Midbrain (tissue), 1 donor: ENCODE results near the gene MAST4.

ENCODE experiments used
- DNase-seq: peaks from one replicate; lab custom pipeline; 2025; lab: John Stamatoyannopoulos, UW

The MAST4 gene

DNA sequence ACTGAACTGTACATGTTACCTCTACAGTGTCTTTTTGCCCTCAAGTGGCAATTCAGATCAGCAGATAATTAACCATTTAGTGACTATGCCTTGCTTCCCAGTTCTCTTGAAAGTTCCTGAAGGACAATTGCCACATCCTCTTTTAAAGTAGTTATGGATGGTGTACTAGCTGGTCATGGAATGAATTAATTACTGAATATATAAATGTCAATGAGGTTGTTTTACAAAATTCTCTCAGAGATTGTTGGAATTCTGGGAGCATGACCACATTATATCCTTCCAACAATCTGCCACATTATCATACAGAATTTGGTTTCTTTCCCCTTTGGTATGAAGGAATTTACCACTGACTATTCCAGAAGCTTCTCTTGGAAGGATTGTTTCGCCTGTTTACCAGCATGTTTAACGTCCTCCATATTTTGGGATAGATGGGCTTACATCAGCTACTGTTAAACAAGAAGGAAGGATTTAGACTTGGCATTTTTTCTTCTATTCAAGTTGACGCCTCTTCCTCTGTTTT is 424.0 kb downstream of the MAST4 start:
- no peak for DNase-seq

DNA sequence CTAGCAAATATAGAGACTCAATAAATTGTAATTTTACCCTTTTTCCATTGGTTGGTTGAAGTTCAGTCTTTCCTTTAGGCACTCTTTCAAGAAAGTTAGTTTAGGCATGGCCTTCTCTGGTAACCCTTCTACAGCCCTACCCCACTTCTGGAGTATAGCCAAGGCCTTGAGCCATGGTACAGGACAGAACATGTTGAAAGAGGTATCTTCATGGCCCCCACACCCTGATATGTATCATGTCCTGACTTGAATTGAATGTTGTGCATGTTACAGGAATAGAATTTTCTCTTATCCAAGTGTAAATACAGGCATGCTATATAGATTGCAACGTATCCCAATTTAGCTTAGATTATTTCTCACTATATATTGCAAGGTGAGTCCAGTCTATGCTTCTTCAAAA is 424.8 kb downstream of the MAST4 start:
- DNase-seq: no peak

DNA sequence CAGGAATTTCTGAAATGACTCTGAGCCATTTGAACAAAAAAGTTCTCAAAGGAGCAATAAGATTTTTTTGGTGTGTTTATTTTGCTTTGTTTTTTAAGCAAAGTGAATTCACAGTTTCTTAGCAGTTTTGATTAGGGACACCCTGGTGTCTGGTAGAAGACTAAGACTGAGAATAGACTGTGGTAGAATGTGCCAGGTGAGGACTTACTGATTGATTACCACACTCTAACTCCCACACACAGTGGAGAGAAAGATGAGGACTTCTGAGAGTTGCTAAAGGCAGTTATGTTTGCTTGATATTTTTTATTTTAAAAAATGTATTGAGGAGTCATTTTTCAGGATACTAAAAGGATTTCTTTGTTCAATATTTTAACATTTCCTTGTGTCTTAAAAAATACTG is 425.3 kb downstream of the MAST4 start:
- DNase-seq: no peak

DNA sequence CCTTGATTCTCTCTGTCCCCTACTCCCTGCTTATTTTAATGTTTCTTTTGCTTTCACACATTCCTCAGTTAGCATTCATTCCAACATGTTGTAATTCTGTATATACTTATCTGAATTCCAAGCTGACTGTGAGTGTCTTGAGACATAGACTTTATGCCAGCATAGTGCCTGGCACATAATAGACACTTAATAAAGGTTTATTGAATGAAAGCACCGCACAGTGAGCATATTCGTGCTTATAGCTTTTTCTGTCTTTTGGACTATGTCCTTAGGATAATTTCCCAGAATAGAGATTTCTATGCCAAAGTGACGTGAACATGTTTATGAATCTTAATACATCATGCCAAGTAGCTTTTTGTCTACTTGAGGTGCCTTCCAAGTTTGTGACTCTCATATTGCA is 425.8 kb downstream of the MAST4 start:
- no peak for DNase-seq

DNA sequence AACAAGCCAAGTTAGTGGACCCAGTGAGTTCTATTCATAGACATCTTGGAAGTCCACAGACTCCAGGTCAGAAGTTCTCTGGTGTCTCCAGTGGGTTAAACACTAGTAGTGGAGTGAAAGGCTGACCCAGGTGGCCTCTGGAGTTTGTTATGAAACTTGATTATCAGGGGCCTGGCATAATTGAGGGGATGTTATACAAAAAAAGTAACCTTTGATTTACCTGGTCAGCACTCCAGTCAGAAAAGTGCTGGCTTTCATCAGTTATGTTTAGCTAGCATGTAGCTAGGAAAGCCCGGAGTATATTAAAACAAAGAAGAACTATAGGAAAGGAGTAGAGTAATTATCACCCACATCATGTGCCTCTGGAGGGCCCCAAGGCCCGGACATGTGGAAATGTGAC is 429.3 kb downstream of the MAST4 start:
- no peak for DNase-seq

DNA sequence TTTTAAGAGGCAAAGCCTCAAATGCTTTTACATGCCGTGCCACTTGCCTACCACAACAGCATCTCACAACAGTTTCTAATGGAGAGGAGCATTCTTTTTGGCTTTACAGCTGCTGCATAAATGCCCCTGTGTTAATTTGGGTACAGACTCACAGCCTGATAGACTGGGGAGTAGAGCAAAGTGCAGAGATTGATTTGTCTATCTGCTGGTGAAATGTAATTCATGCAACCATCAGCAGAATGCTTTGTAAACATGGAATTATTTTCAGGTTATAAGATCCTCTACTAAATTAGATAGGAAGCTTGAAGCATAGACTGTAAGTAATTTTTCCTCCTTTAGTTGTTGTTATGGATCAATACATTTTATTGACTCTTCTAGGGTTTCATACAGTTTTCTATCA is 430.1 kb downstream of the MAST4 start:
- DNase-seq: no peak

DNA sequence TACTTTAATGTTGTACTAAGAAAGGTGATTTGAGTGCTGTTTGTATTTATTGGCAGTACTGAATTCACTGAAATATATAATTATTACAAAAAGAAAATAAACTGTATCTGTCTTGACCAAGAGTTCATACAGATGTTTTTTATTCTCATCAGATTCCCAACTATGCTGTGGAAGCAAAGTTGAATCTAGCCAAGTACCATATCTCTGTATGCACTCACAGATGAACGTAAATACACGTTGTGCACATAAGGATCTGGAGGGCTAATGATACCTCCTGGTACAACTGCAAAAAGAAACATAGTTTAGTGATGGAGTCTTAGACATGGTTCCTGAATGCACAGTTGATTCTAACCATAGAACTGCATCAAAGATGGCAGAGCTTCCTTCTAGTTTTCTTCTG is 431.0 kb downstream of the MAST4 start:
- DNase-seq: no peak

DNA sequence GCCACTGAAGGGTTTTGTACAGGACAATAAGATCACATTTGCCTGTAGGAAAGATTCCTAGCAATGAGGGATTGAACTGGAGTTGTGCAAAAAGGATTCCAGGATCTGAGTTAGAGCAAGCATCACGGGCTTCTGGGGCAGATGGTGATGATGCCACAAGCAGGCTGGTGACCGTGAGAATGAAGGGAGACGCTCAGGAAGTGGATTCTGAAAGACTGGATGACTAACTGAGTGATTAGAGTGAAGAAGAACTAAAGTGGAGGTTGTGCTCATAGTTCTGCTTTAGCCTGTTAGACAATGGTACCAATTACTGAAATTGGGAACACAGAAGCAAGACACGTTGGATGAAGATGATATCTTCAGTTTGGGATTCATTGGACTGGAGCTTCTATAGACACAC is 432.2 kb downstream of the MAST4 start:
- no peak for DNase-seq

DNA sequence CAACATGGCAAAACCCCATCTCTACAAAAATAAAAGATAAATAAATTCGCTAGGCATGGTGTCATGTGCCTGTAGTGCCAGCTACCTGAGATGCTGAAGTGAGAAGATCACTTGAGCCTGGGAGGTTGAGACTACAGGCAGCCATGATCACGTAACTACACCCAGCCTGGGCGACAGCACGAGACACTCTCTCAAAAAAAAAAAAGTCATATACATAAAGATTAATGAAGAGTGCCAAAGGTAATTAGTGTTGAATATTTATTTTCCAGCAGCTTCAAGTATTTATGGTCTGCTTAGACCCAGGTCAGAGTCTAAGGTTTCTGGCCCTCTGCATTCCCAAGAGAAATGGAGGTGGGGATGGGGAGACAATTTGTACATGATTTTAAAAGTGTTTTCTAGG is 432.7 kb downstream of the MAST4 start:
- no peak for DNase-seq

DNA sequence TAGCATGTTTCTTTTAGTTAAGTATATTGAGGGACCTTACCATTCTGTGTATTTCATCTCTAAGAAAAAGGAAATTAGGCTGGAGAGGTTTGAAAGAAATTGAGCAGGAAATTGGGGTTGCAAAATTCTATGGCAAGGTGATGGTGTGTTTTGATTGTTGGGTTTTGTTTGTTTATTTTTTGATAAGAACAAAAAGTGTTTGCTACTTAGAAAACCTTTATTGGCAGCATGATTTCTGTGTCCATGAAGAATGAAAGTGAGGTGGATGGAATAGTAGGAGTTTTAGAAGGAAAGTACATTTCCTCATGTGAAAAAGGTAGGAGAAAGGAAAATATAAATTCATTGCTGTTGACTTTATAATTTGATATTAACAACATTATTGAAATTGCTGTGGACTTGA is 433.3 kb downstream of the MAST4 start:
- DNase-seq: no peak

DNA sequence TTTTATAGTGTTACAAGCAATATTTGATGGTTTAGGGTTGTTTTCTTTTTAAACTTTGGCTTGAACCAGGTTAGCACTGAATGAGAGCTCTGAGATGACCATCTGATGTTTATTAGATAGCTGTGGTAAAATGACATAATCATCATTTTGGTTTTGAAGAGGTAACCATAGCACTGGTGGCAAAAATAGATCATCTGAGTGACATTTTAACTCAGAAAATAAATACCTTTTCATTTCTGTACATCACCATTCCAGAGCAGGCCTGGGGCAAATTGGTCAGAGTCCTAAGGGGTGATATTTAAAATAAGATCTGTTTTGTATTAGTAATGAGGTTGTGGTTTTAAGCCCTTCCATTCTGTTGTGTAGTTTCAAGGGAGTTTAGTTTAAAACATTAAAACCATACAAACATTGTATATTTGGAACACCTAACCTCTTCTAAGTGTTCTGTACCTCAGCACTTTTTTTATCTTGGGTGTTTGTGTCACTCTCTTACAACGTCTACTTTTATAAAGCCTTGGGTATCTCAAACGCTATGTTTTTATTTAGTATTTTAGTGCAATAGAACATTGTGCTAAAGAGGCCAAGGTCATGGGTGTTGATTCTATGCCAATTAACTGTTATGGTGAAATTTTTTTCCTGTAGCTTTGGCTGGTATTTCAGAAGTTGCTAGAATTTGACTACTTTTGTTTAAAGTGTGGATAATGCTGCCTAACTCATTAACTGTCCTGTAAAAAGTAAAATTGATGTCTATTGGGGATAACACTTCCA is 434.3 kb downstream of the MAST4 start:
- DNase-seq: no peak

DNA sequence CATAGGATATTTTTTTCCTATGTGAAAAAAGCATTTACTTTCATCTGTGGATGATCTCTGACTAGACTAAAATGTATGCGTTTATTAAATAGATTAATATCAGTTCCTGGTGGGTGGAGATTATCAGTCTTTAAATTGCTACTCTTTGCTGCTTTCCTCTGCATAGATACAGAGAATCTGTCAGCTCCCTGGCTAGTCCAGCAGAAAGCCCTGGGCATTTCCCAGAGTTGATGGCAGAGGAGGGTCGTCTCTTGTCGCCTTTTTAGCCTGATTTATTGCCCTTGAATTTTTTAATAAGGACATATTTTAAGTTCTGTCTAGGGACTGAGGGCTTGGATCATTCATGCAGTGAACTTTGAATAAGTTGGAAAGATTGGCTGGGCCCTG is 434.9 kb downstream of the MAST4 start:
- DNase-seq: no peak

DNA sequence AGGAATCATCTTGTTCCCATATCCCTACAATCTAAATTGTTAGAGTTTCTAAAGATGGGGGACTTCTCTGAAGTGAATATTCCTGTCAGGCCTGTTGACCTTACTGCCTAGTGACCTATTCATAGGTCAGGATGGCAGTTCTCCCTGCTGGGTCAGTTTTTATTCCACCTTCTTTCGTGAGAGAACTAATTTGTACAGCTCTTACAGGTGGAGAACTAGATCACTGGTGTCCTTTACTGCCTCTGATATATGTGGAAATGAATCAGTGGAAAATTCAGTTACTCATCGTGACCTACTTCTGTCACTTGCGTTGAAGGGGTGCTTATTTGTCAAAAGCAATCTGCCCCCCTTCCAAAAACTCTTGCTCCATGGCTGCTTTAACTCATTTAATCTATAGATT is 435.5 kb downstream of the MAST4 start:
- no peak for DNase-seq

DNA sequence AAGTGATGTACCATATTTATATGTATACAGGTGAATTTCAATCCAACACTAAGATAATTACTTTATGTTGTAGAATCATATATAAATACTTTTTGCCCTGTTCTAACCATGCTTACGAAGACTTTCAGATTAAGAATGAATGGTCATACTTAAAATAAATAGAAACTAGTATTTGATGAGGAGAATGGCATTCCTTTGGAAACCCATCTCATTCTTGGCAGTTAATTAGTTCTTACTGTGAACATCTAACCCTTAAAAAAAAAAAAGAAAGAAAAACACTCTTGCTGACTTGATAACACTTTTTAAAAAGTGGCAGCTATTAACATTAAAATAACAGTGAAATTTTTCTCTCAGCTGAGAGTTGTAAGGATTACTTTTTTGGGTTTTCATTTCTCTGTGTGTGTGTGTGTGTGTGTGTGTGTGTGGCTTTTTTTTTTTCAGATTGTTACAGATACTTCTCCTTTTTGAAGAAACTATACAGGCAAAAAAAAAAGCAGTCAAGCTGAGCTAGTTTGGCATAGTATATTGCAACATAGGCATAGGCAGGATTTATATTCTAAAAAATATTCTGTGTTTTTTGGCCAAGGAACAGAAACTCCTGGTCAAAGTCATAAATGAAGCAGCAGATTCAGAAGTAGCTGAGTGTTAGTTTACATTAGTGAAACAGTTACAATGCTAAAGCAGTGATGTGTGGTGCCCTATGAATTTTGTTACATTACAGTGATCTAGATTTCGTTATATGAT is 436.9 kb downstream of the MAST4 start:
- no peak for DNase-seq

DNA sequence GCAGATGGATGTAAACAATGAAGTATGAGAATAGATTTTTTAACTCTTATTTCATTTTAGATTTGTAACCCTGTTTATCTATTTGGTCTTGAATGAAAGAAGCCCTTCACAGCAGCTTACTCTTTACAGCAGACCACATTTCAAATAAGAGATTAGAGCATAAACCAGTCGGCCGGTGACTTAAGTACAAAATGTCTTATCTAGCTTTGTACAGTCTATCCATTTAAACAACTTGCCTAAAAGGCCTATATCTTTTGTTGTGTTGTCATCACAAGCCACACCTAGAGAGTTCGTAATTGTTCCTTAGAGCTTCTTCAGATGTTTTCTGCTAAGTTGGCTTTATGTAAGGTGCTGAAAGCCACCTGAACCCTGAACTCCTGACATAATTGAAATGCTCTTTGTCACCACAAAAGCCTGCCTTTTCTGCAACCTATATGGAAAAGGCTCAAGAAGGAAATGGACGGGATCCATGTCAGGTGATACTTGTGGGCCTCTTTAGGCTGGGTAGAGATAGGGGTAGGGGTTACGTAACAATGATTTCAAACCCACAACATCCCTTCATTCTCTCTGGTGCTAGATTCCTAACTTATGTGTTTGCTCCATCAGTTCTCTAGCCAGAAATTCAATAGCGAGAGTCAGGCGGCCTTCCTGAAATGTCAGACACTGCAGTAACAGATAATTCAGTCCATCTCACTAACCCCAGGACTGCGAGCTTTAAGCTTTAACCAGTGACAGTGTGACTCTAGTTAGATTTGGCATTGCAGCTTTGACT is 437.9 kb downstream of the MAST4 start:
- no peak for DNase-seq

DNA sequence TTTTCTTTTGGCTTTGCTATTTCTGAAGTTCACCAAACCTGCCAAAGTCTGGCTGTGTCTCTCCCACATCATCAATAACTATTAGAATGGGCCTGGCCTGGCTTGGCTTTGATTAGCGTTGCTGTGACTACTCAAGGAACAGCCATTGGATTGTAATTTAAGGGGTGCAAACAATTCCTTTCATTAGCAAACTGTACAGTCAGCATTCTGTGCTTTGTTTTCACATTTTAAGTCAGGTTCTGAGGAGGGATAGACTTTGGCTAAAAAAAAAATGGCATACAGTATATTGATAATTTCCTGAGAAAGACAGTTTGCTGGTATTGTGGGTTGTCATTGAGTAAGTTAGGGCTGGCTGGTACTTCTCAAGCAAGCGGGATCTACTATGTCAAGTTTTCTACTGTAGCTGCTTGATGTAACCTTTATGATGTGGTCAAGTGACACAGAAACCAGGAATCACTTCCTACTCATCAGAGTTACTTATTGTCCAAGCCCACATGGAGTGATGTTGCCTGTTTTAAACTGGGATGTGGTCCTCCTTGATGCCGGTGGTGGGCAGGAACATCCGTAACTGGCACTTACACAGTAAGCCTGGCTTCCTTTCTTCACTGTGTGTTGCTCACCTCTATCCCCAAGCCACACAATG is 439.0 kb downstream of the MAST4 start:
- no peak for DNase-seq

DNA sequence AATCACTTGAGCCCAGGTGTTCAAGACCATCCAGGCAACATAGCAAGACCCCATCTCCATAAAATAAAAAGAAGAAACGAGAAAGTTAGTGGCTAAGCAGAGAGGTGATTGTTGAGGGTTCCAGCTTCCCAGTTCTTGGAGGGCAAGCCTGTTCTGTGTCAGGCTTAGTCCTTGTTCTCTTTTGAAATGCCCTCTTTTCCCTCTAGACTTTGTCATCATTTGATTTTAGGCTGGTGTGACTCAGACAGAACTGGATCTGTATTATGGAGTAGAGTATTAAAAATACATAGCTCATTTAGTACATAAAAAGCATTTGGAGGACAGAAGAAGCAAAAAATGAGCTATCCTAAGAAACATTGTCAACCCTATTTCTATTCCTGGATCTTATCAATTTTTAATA is 441.0 kb downstream of the MAST4 start:
- no peak for DNase-seq

DNA sequence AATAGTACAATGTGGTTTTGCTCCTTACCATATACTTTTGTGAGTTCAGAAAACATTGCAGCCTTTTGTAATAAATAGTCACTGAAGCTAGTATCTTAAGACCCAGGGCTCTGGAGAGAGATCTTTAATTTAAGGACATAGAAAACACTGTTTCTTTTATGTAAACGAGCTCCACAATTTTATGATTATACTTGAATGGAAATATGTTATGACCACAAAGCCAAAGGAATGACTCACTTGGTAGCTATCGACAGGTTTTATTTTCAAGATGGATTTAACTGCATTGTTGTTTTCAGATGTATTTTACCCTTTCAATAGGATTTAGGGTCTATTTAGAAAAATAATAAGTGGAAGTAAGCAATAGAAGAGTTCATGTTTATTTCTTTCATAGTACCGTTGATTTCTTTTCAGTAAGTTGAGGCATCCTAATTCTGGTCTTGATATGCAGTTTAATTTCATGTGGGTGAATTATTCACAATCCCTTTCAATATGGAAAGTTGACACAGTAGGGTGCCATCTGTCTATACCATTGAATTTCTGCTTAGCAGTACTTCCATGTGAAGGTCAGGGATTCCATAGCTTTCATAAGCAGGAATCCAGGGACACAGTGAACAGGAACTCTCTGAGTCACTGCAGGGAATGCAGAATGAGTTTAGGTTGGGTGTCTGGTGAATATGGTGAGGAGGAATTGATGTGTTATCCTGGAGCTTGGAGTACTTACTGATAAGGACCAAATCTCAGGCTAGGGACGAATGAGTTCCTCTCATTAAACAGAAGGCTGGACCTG is 442.8 kb downstream of the MAST4 start:
- DNase-seq: no peak

DNA sequence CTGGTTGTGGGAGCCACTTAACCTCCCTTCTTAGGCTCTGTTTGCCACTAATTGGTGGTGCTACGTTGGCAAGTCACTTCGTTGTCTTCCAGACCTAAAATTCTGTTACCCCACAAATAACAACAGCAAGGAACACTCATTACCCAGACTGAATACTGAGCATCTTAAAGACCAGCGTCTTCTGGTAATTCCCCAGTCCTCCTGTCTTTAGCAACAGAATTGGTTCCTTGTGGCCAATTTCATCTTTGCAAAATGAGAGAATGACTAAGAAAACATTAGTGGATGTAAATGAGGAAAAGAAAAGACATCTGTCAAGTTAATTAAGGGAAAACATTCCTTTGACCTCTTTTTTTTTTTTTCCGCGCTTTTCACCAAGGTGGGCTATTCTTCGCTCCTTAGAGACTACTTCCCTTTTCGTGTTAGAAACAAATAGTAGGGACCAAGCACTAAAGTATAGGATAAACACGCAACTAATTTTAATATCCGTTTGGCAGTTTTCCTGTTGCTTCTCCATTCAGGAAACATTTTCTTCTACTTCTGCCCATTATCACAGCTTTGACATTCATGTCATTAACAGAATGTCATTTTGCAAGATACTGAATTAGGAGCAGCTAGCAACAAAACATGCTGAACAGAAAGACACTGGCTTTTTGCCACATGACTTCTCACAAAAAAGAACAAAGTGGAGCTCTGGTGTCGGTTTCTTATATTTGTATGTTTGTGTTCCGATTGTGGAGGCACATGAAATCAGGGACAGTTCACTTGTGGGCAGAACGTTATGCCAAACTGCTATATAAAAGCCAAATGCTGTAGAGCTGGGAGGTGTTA is 446.2 kb downstream of the MAST4 start:
- no peak for DNase-seq

DNA sequence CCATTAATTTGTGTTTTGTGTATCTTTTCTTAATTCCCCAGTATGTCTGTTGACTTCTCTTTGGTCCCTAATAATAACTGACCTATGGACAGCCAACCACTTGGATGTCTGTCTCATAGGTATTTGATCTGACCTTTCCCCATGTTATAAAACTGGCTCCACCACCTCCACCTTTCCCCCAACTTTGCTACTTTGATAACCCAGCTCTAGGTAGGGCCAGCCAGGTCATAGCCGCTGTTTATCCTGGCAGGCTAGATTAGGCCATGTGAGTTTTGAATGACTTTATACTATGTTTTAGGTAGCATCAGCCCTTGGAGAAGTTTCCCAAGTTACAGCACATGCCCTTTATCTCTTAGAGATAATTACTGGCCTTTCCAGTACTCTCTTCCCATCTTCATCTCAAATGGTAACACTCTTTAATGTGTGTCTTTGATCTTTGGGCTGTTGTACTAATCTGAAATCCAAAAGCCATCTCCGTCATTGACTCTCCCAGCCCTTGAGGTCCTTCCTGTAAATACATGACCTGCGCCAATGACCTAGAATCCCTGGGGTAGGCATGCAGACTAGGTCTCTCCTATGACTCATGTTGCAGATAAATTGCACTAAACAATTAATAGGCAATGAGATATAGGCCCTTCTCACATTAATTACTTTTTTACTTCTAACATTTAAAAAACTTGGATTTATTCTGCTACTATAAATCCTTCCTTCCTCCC is 447.8 kb downstream of the MAST4 start:
- no peak for DNase-seq
